Peyer's patch (tissue), 4 donors: ENCODE measurements around the gene SPI1. TPM values are rescaled to one million over a fixed set of nuclear protein-coding genes. Genes with fewer than 3 reads are reported as not detected.

Source experiments
- DNase-seq, 3 donors: peaks; one replicate each; pipeline ENCODE4 v3.0.0-alpha.2; 2017 to 2019
- H3K27ac ChIP-seq, 4 donors: fragments of 200-600 bp; sonication (generic); one replicate each; pipeline ENCODE4 v1.5.1; 2016 to 2019
- H3K27me3 ChIP-seq, 2 donors: fragments of 200-600 bp; sonication (generic); one replicate each; pipeline ENCODE4 v1.5.1; 2019
- H3K36me3 ChIP-seq, 3 donors: fragments of 200-600 bp; sonication (generic); one replicate each; pipeline ENCODE4 v1.5.1; 2016 to 2019
- H3K4me1 ChIP-seq, 4 donors: fragments of 200-600 bp; sonication (generic); one replicate each; pipeline ENCODE4 v1.5.1; 2016 to 2019
- H3K4me3 ChIP-seq, 4 donors: fragments of 200-600 bp; sonication (generic); 1 replicate in 3 of 4; 2 replicates in 1 of 4; pipeline ENCODE4 v1.5.1; 2016 to 2019; ENCODE audit warnings: mild to moderate bottlenecking in 1 of 4
- H3K9me3 ChIP-seq, 4 donors: fragments of 200-600 bp; sonication (generic); one replicate each; pipeline ENCODE4 v1.5.1; 2016 to 2019; ENCODE audit warnings: mild to moderate bottlenecking in 1 of 4
- CTCF ChIP-seq, 6 experiments: fragments of 450-650 bp in 4 of 6; fragments of 200-600 bp in 2 of 6; sonication (generic) in 1 of 6; IDR thresholded peaks; one replicate each; pipeline ENCODE4 v1.5.1; 2017 to 2019; ENCODE audit warnings: antibody characterized with exemption in 6 of 6, mild to moderate bottlenecking in 3 of 6, moderate library complexity in 1 of 6
- POLR2A ChIP-seq, 2 donors: fragments of 450-650 bp; IDR thresholded peaks; one replicate each; pipeline ENCODE4 v1.5.1; 2017; ENCODE audit warnings: antibody characterized with exemption in 2 of 2, mild to moderate bottlenecking in 2 of 2, moderate library complexity in 2 of 2
- total RNA-seq, 4 donors: library from RNA; depleted of rRNA; stranded (reverse); fragments of >200 nt; gene quantifications; one replicate each; pipeline ENCODE4 v1.1.0, GENCODE V29; 2016

SPI1 gene
- total RNA-seq, 4 donors from 2014 or later, result 2.6 to 27.2 (median 7.8) TPM

GRCh38 chr11:47373876-47374719 lies 4.2 kb downstream of the SPI1 start:
- DNase-seq, result peak; percentile 82 to 93 (median 87)
- H3K27me3 ChIP-seq, result no peaks in the 10 kb centered on the region
- H3K9me3 ChIP-seq, result no peaks in the 10 kb centered on the region
- peak overlapping the region in 1 of 4 donors; percentile 50 for H3K27ac ChIP-seq
- no peaks in the 10 kb centered on the region for H3K36me3 ChIP-seq
- TF ChIP-seq CTCF (IDR thresholded peaks at IDR 0.05) (peak; percentile 85 to 98 (median 88)), POLR2A (IDR thresholded peaks at IDR 0.05) (no peak)
- no peak overlapping the region for H3K4me3 ChIP-seq
- H3K4me1 ChIP-seq, result peaks cover 0 to 13% (median 1%) of the 10 kb centered on the region in 4 donors

- Histone ChIP-seq H3K4me1 (peaks cover 0 to 6% (median 0%) of the 10 kb centered on the region in 4 donors), H3K4me3 (no peak overlapping the region), H3K9me3 (no peaks in the 10 kb centered on the region), H3K27ac (no peak overlapping the region), H3K27me3 (no peaks in the 10 kb centered on the region), H3K36me3 (no peaks in the 10 kb centered on the region)
- no peak for DNase-seq
- TF ChIP-seq CTCF (IDR thresholded peaks at IDR 0.05) (no peak), POLR2A (IDR thresholded peaks at IDR 0.05) (no peak)
These were observed 5.9 kb downstream of the SPI1 start for GRCh38 chr11:47372422-47372821.

- Histone ChIP-seq H3K4me1 (peaks cover 0 to 6% (median 0%) of the 10 kb centered on the region in 4 donors), H3K36me3 (no peaks in the 10 kb centered on the region), H3K4me3 (no peak overlapping the region), H3K27me3 (no peaks in the 10 kb centered on the region), H3K9me3 (no peaks in the 10 kb centered on the region), H3K27ac (no peak overlapping the region)
- no peak for DNase-seq
- TF ChIP-seq CTCF (IDR thresholded peaks at IDR 0.05) (no peak), POLR2A (IDR thresholded peaks at IDR 0.05) (no peak)
These were observed 8.7 kb downstream of the SPI1 start for GRCh38 chr11:47369676-47370075.

- Histone ChIP-seq H3K4me3 (no peak overlapping the region), H3K27me3 (no peaks in the 10 kb centered on the region), H3K9me3 (no peaks in the 10 kb centered on the region), H3K4me1 (no peaks in the 10 kb centered on the region), H3K27ac (no peak overlapping the region), H3K36me3 (no peaks in the 10 kb centered on the region)
- TF ChIP-seq CTCF (IDR thresholded peaks at IDR 0.05), result no peak
- no peak for TF ChIP-seq POLR2A (IDR thresholded peaks at IDR 0.05)
- no peak for DNase-seq
These were observed 12.3 kb downstream of the SPI1 start for GRCh38 chr11:47366020-47366490.

GRCh38 chr11:47361419-47361818 lies 16.9 kb downstream of the SPI1 start:
- Histone ChIP-seq H3K4me1 (no peaks in the 10 kb centered on the region), H3K36me3 (no peaks in the 10 kb centered on the region), H3K27me3 (no peaks in the 10 kb centered on the region), H3K27ac (no peak overlapping the region), H3K9me3 (no peaks in the 10 kb centered on the region), H3K4me3 (no peak overlapping the region)
- peak in 1 of 3 donors; percentile 28 for DNase-seq
- TF ChIP-seq POLR2A (IDR thresholded peaks at IDR 0.05) (no peak), CTCF (IDR thresholded peaks at IDR 0.05) (no peak)
